ENCODE data around the gene CNTROB.

GRCh38 chr17:7911116-7911515 lies 20.9 kb upstream of the CNTROB start:
- no peak for TF ChIP-seq RAD21 (IDR thresholded peaks at IDR 0.05; ENCODE audit: low read length)
- no peak for TF ChIP-seq CTCF (conservative IDR thresholded peaks at IDR 0.05; ENCODE audit: low read depth, low read length)
